Astrocyte of the spinal cord (primary cell): ENCODE data around the gene INHBB.
"Not testable (repeated sequence)": the region's sequence is repeated elsewhere in the genome, so short reads cannot be mapped to it uniquely, and the experiment has no call there.

Experiments
- DNase-seq: peaks from one replicate; pipeline ENCODE4 v3.0.0; 2011; ENCODE audit warnings: low read depth, low spot score
- H3K4me3 ChIP-seq: 2 replicates; pipeline ENCODE4 v1.5.1; 2011; ENCODE audit warnings: low read depth, mild to moderate bottlenecking, low read length, moderate library complexity
- in situ Hi-C: cut with HindIII; loops from 2 replicates; pipeline ENCODE4 v1.10.0; 2017; ENCODE audit warnings: low sequenced_read_pairs
- TF ChIP-seq, protein P1 (sequence below): IDR thresholded peaks from 2 replicates; pipeline ENCODE4 v1.5.1; 2012; ENCODE audit warnings: low read depth, mild to moderate bottlenecking, low read length, inconsistent platforms

Gene INHBB

DNA sequence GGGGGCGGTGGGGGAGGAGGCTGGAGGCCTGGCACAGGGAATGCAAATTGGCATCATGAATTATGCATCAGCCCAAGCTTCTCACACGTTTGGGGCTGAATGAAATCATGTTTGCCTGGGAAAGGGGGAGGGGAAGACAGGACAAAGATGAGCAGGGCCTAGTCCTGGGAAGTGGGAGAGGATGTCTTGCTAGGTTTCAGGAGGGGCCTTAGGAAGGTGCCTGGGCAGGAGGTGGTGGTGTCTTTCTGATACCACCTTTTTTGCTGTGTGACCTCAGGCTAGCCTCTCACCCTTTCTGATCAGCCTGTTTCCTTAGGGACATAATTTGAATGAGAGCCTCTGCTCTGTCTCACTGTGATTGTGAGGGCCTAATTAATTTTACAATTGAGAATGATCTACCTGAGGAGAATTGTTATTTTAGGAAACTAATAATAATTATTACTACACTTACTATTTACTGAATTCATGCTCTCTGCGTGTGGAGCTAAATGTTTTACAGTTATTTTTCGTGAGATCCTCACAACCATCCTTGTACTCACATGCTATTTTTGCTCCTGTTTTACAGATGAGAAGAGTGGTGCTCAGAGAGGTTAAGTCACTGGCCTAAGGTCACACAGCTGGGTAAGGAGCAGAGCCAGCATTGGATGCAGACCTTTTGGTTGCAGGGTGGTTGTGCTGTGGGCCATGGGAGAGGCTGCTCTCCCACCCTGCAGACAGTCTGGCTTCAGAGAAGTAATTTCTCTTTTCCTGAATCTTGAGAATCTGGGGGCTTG is 39.6 kb downstream of the INHBB start:
- in situ Hi-C loops = no loop called here
- TF ChIP-seq, protein P1, sequence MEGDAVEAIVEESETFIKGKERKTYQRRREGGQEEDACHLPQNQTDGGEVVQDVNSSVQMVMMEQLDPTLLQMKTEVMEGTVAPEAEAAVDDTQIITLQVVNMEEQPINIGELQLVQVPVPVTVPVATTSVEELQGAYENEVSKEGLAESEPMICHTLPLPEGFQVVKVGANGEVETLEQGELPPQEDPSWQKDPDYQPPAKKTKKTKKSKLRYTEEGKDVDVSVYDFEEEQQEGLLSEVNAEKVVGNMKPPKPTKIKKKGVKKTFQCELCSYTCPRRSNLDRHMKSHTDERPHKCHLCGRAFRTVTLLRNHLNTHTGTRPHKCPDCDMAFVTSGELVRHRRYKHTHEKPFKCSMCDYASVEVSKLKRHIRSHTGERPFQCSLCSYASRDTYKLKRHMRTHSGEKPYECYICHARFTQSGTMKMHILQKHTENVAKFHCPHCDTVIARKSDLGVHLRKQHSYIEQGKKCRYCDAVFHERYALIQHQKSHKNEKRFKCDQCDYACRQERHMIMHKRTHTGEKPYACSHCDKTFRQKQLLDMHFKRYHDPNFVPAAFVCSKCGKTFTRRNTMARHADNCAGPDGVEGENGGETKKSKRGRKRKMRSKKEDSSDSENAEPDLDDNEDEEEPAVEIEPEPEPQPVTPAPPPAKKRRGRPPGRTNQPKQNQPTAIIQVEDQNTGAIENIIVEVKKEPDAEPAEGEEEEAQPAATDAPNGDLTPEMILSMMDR = no peak
- H3K4me3 ChIP-seq = no peak overlapping the region
- DNase-seq = no peak

DNA sequence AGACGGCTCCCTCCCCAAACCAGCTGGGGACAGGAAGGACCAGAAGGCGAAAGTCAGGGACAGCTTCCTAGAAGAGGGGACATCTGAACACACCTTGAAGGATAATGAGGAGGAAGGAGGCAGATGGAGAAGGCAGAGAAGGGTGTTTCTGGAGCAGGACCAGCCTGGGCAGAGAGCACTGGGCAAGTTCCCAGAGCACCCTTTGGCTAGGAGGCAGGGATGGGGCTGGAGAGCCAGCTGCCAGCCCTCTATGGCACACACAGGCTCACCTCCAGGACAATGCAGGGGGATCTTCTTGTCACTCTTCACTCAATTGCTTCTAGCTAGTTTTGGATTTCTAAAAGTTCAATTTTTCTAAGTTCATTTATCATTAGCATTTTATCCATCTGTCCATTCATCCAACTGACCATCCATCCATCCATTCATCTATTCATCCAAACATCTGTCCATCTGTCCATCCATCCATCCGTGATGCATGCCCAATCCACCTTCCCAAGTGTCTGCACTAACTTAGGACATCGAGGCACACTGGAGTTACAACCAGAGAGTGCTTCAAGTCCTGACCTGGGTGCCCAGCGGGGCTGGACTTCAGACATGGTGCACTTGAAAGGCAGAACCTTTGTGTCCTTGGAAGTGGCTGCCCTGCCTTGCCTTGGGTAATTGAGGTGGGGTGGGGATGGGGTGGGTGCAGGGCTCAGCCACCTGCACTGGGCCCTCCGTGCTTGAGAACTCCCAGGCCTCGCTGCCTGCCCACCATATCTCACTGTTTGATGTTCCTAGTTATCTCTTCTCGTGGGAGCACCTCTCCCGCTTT is 42.5 kb downstream of the INHBB start:
- H3K4me3 ChIP-seq = no peak overlapping the region
- DNase-seq = no peak
- in situ Hi-C loops = no loop called here
- TF ChIP-seq, protein P1 = no peak

DNA sequence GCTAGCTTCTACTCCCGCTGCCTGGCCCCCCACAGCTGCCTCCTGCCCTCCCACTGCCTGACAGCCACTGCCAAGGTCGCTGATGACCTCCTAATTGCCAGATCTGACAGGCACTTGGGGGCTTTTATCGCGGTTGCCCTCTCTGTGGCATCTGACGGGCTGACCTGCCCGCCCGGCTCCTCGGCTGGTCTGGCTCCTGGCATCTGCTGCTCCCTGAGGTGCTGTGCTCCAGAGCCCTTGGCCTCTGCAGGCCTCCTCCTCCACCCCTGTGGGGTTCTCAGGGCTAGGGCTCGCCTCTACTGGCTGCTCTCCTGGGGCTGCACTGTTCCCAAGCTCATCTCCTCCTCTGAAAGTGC is 43.1 kb downstream of the INHBB start:
- no peak for DNase-seq
- in situ Hi-C loops = no loop called here
- TF ChIP-seq, protein P1 = no peak
- no peak overlapping the region for H3K4me3 ChIP-seq

DNA sequence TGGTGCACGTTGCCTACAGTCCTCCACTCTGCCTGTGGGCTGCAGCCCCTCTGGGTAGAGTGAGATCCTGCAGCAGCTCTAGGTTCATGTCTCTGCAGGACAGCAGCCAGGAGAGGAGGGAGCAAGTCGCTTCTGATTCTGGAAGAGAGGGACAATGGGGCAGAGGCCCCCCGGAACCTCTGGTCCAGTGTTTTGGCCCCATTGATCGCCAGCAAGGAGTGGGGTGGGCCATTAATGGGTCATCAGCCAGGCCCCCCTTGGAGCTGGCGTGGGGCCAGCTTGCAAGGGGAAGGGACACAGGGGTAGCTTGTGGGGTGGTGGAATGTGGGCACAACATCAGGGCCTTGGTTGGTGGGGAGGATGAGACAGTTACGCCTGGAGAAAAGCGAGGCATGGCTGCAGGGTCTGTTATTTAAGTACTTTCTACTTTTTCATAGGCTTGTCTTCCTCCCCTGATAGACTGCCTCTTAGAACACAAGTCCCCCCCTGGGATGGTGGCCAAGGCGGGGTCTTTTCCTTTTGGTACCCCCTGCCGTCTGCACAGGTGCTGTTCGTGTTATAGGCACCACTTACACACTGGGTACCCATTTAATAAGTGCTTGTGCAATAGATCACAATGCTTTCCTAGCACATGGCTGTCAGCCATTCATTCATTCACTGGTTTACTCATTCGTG is 44.6 kb downstream of the INHBB start:
- in situ Hi-C loops = no loop called here
- TF ChIP-seq, protein P1 = no peak
- H3K4me3 ChIP-seq = no peak overlapping the region
- no peak for DNase-seq

DNA sequence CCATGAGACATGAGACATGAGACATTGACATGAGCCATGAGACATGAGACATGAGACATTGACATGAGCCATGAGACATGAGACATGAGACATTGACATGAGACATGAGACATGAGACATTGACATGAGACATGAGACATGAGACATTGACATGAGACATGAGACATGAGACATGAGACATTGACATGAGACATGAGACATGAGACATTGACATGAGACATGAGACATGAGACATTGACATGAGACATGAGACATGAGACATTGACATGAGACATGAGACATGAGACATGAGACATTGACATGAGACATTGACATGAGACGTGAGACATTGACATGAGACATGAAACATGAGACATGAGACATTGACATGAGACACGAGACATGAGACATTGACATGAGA is 45.4 kb downstream of the INHBB start:
- H3K4me3 ChIP-seq, in situ Hi-C loops, DNase-seq: not testable (repeated sequence)

DNA sequence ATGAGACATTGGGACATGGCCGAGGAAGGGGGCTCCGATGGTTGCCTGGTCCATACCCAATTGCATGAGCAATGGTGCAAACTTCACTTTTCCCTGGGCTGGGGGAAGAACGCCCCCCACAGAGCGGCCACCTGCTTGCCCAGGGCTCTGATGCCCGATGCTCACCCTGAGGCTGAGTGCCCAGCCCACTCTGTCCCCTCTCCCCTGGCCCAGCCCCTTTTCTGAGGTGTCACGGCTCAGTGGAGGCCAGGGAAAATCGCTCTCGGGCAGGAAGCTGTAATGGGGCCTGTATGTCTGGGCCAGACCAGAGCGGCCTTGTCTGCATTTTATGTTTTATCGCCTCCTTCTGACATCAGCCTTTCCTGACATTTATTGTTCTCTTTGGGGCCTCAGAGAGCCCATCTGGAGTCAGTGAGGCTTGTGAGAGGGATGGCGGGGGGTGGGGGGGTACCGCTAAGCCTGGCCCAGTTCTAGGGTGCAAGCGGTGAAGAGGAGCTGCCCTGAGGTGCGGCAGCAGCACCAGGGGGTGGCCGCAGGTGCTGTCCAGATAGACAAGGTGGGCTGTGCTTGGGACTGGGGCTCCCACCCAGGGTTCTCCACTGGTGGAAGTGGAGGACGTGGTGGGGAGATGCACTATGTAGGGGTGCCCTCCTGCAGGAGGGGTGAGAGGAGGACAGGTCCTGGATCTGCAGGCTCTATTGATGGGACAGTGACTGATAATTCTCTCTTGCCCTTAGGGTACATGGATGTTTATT is 46.2 kb downstream of the INHBB start:
- TF ChIP-seq, protein P1 = no peak
- no peak for DNase-seq
- in situ Hi-C loops = no loop called here
- H3K4me3 ChIP-seq = no peak overlapping the region
